HEK293T (cell line): Measurements from ENCODE around the gene HIGD1A.

Experiments
- ARNT ChIP-seq: fragments of 450-650 bp; IDR thresholded peaks from 2 replicates; pipeline ENCODE4 v1.6.1; 2017; ENCODE audit warnings: mild to moderate bottlenecking
- ELF4 ChIP-seq: fragments of 450-650 bp; IDR thresholded peaks from 2 replicates; pipeline ENCODE4 v1.6.1; 2017; ENCODE audit warnings: antibody characterized with exemption
- FOXA1 ChIP-seq: fragments of 450-650 bp; IDR thresholded peaks from 2 replicates; pipeline ENCODE4 v1.6.1; 2016; ENCODE audit warnings: mild to moderate bottlenecking
- FOXM1 ChIP-seq: fragments of 450-650 bp; IDR thresholded peaks from 2 replicates; pipeline ENCODE4 v1.6.1; 2017; ENCODE audit warnings: mild to moderate bottlenecking, borderline replicate concordance
- HDGF ChIP-seq: fragments of 450-650 bp; IDR thresholded peaks from 2 replicates; pipeline ENCODE4 v1.6.1; 2017; ENCODE audit warnings: antibody characterized with exemption, borderline replicate concordance
- SP1 ChIP-seq: fragments of 450-650 bp; IDR thresholded peaks from 2 replicates; pipeline ENCODE4 v1.6.1; 2017
- SUZ12 ChIP-seq: fragments of 450-650 bp; IDR thresholded peaks from 2 replicates; pipeline ENCODE4 v1.6.1; 2016; ENCODE audit warnings: mild to moderate bottlenecking
- ZNF384 ChIP-seq: fragments of 450-650 bp; IDR thresholded peaks from 2 replicates; pipeline ENCODE4 v1.6.1; 2016
- TF ChIP-seq, protein P1 (sequence below): fragments of 450-650 bp; IDR thresholded peaks from 2 replicates; pipeline ENCODE4 v1.6.1; 2016

DNA sequence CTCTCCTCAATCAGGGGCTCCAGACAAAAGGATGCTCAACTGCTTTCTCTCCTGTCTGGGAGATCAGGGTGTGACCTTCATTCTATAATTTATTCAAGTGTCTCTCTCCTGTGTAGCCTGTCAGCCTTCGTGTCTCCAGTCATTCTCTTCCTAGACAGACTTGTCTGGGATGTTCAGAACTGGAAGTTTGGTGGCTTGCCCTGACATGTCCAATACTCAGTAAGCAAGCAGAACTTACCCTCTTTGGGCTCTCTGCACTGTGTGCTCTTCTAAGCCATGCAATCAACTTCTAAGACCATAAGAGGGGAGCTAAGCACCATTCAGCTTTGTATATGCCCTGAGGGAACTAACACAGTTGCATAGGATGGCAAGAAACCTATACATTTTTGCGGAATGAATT lies 19.1 kb upstream of the HIGD1A start:
- no peak for TF ChIP-seq HDGF
- TF ChIP-seq, protein P1, sequence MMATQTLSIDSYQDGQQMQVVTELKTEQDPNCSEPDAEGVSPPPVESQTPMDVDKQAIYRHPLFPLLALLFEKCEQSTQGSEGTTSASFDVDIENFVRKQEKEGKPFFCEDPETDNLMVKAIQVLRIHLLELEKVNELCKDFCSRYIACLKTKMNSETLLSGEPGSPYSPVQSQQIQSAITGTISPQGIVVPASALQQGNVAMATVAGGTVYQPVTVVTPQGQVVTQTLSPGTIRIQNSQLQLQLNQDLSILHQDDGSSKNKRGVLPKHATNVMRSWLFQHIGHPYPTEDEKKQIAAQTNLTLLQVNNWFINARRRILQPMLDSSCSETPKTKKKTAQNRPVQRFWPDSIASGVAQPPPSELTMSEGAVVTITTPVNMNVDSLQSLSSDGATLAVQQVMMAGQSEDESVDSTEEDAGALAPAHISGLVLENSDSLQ: no peak; the same call in 1 of the 2 replicates
- TF ChIP-seq FOXM1: no peak
- TF ChIP-seq FOXA1: no peak
- TF ChIP-seq SP1: no peak
- no peak for TF ChIP-seq ZNF384
- no peak for TF ChIP-seq ELF4
- no peak for TF ChIP-seq SUZ12
- no peak for TF ChIP-seq ARNT
